ENCODE data around the gene ABCD1. TPM values are rescaled to one million over a fixed set of nuclear protein-coding genes. Genes with fewer than 3 reads are reported as not detected.
"Not testable (repeated sequence)": the region's sequence is repeated elsewhere in the genome, so short reads cannot be mapped to it uniquely, and the experiment has no call there.

Gene ABCD1
- total RNA-seq, 1 donor from 2014 or later = 19.7 TPM

GRCh38 chrX:153744210-153745066 is 19.8 kb downstream of the ABCD1 start:
- Mint-ChIP-seq H3K4me3 (ENCODE audit: unreplicated experiment) (no peak overlapping the region), H3K9me3 (ENCODE audit: unreplicated experiment) (peaks cover 4% of the 10 kb centered on the region)

GRCh38 chrX:153745067-153745433 is 20.4 kb downstream of the ABCD1 start:
- not testable (repeated sequence) for H3K4me1 Mint-ChIP-seq (ENCODE audit: unreplicated experiment); H3K4me3 Mint-ChIP-seq (ENCODE audit: unreplicated experiment); H3K9me3 Mint-ChIP-seq (ENCODE audit: unreplicated experiment); DNase-seq (ENCODE audit: extremely low spot score, unreplicated experiment); H3K27me3 Mint-ChIP-seq (ENCODE audit: unreplicated experiment); H3K27ac Mint-ChIP-seq (ENCODE audit: unreplicated experiment); H3K36me3 Mint-ChIP-seq (ENCODE audit: unreplicated experiment)

More at GRCh38 chrX:153744210-153745066, 19.8 kb downstream of the ABCD1 start:
- no peak for TF ChIP-seq CTCF (IDR thresholded peaks at IDR 0.05)
- peaks cover 4% of the 10 kb centered on the region for H3K36me3 Mint-ChIP-seq (ENCODE audit: unreplicated experiment)
- no peak overlapping the region for H3K27ac Mint-ChIP-seq (ENCODE audit: unreplicated experiment)
- DNase-seq (ENCODE audit: extremely low spot score, unreplicated experiment) = no peak
- H3K4me1 Mint-ChIP-seq (ENCODE audit: unreplicated experiment) = no peaks in the 10 kb centered on the region
- H3K27me3 Mint-ChIP-seq (ENCODE audit: unreplicated experiment) = no peaks in the 10 kb centered on the region

GRCh38 chrX:153746359-153746758 is 21.7 kb downstream of the ABCD1 start:
- H3K36me3 Mint-ChIP-seq (ENCODE audit: unreplicated experiment) = no peaks in the 10 kb centered on the region
- H3K4me3 Mint-ChIP-seq (ENCODE audit: unreplicated experiment) = no peak overlapping the region
- no peak for DNase-seq (ENCODE audit: extremely low spot score, unreplicated experiment)
- no peak for TF ChIP-seq CTCF (IDR thresholded peaks at IDR 0.05)
- H3K9me3 Mint-ChIP-seq (ENCODE audit: unreplicated experiment) = peaks cover 4% of the 10 kb centered on the region
- no peaks in the 10 kb centered on the region for H3K4me1 Mint-ChIP-seq (ENCODE audit: unreplicated experiment)
- H3K27me3 Mint-ChIP-seq (ENCODE audit: unreplicated experiment) = no peaks in the 10 kb centered on the region
- H3K27ac Mint-ChIP-seq (ENCODE audit: unreplicated experiment) = no peak overlapping the region

GRCh38 chrX:153746991-153747390 is 22.3 kb downstream of the ABCD1 start:
- not testable (repeated sequence) for H3K9me3 Mint-ChIP-seq (ENCODE audit: unreplicated experiment); H3K27ac Mint-ChIP-seq (ENCODE audit: unreplicated experiment); H3K4me3 Mint-ChIP-seq (ENCODE audit: unreplicated experiment); H3K4me1 Mint-ChIP-seq (ENCODE audit: unreplicated experiment); H3K27me3 Mint-ChIP-seq (ENCODE audit: unreplicated experiment); DNase-seq (ENCODE audit: extremely low spot score, unreplicated experiment); H3K36me3 Mint-ChIP-seq (ENCODE audit: unreplicated experiment)

- H3K9me3 Mint-ChIP-seq (ENCODE audit: unreplicated experiment); H3K27ac Mint-ChIP-seq (ENCODE audit: unreplicated experiment); H3K36me3 Mint-ChIP-seq (ENCODE audit: unreplicated experiment); H3K27me3 Mint-ChIP-seq (ENCODE audit: unreplicated experiment); H3K4me3 Mint-ChIP-seq (ENCODE audit: unreplicated experiment); H3K4me1 Mint-ChIP-seq (ENCODE audit: unreplicated experiment); DNase-seq (ENCODE audit: extremely low spot score, unreplicated experiment): not testable (repeated sequence)
These were observed 24.4 kb downstream of the ABCD1 start for GRCh38 chrX:153749017-153749416.

- H3K4me1 Mint-ChIP-seq (ENCODE audit: unreplicated experiment) = no peaks in the 10 kb centered on the region
- no peaks in the 10 kb centered on the region for H3K36me3 Mint-ChIP-seq (ENCODE audit: unreplicated experiment)
- no peak overlapping the region for H3K4me3 Mint-ChIP-seq (ENCODE audit: unreplicated experiment)
- H3K9me3 Mint-ChIP-seq (ENCODE audit: unreplicated experiment) = peaks cover 4% of the 10 kb centered on the region
- no peak for DNase-seq (ENCODE audit: extremely low spot score, unreplicated experiment)
- TF ChIP-seq CTCF (IDR thresholded peaks at IDR 0.05) = no peak
- H3K27me3 Mint-ChIP-seq (ENCODE audit: unreplicated experiment) = no peaks in the 10 kb centered on the region
- H3K27ac Mint-ChIP-seq (ENCODE audit: unreplicated experiment) = no peak overlapping the region
These were observed 25.6 kb downstream of the ABCD1 start for GRCh38 chrX:153750127-153750774.

Data from osteocyte (in vitro differentiated cells).